ENCODE data around the gene PGAP2.

The PGAP2 gene

DNA sequence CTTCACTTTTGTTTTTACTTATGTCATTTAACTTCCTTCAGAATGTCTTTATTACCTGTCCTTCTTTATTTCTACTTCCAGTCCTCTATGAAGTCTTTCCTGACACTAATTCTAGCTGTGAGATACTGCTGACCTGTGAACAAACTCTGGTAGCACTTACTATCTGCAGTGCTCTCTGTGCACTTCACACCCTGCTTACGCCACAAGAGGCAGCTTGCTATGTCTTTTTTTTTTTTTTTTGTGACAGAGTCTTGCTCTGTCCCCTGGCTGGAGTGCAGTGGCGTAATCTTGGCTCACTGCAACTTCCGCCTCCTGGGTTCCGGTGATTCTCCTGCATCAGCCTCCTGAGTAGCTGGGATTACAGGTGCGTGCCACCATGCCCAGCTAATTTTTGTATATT is 57.8 kb downstream of the PGAP2 start:
- H3K27ac ChIP-seq (ENCODE audit: low read length): no peak overlapping the region
- no peaks in the 10 kb centered on the region for H3K9me3 ChIP-seq (ENCODE audit: control insufficient read depth, insufficient read depth, low read length)
- no CpG with 5 or more reads among the region's 5 CpGs for WGBS (ENCODE audit: insufficient coverage, insufficient read length)
- no peaks in the 10 kb centered on the region for H3K27me3 ChIP-seq (ENCODE audit: control insufficient read depth, insufficient read depth, low read length)
- no peaks in the 10 kb centered on the region for H3K36me3 ChIP-seq (ENCODE audit: control insufficient read depth, insufficient read depth, low read length)
- no peak overlapping the region for H3K4me3 ChIP-seq (ENCODE audit: low read length)
- H3K4me1 ChIP-seq (ENCODE audit: control insufficient read depth, insufficient read depth, low read length): peaks cover 3% of the 10 kb centered on the region; the same call in 1 of the 2 replicates
- DNase-seq (ENCODE audit: low read depth, low spot score): no peak

GRCh38 chr11:3866836-3867208 is 58.5 kb downstream of the PGAP2 start:
- H3K27ac ChIP-seq (ENCODE audit: low read length): no peak overlapping the region
- peaks cover 3% of the 10 kb centered on the region; the same call in 1 of the 2 replicates for H3K4me1 ChIP-seq (ENCODE audit: control insufficient read depth, insufficient read depth, low read length)
- DNase-seq (ENCODE audit: low read depth, low spot score): no peak
- no peaks in the 10 kb centered on the region for H3K9me3 ChIP-seq (ENCODE audit: control insufficient read depth, insufficient read depth, low read length)
- no peak overlapping the region for H3K4me3 ChIP-seq (ENCODE audit: low read length)
- no peaks in the 10 kb centered on the region for H3K36me3 ChIP-seq (ENCODE audit: control insufficient read depth, insufficient read depth, low read length)
- H3K27me3 ChIP-seq (ENCODE audit: control insufficient read depth, insufficient read depth, low read length): no peaks in the 10 kb centered on the region

DNA sequence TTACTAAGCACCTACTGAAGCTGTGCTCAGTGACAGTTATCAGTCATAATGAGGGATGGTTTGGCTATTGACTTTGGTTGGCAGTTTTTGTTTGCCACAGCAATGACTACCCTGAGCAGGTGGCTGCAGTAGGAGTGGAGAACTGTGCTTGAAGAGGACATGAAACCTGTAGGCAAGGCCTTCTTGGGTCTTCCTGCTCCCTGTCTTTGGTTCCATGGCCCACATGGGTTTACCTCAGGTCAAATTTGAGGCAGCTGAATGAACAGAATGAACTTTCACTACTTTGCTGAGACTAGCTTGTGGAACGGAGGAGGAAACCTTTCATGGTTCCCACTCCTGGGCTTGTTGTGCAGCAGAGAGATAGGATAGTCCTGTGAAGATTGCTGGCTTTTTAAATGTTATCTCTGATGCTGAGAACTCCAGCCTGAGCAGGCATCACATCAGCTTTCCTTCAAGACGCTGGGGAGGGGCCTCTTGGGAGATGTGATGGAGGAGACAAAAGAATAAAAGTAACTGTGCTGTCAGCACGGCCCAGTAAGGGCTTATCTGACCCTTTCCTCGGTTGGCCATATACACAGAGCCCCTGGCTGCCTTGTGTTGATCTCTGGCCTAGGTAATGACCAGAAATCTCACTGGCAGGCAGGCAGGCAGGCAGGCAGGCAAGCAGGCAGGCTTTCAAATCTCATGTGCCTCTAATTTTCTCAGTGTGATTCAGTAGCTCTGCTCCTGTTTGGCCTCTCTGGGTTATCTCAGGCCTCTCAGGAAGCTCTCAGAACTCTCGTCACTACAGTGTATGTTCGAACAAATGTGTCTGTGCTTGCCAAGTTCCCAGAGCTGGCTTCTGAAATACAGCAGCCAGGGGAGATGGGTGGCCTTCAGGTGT is 59.1 kb downstream of the PGAP2 start:
- DNase-seq (ENCODE audit: low read depth, low spot score): no peak
- H3K4me1 ChIP-seq (ENCODE audit: control insufficient read depth, insufficient read depth, low read length): 0 out of 2 replicates have a peak, but pooled peaks cover 1% of the 10 kb centered on the region
- H3K27me3 ChIP-seq (ENCODE audit: control insufficient read depth, insufficient read depth, low read length): no peaks in the 10 kb centered on the region
- H3K9me3 ChIP-seq (ENCODE audit: control insufficient read depth, insufficient read depth, low read length): no peaks in the 10 kb centered on the region
- H3K36me3 ChIP-seq (ENCODE audit: control insufficient read depth, insufficient read depth, low read length): no peaks in the 10 kb centered on the region
- no CpG with 5 or more reads among the region's 6 CpGs for WGBS (ENCODE audit: insufficient coverage, insufficient read length)
- no peak overlapping the region for H3K4me3 ChIP-seq (ENCODE audit: low read length)
- H3K27ac ChIP-seq (ENCODE audit: low read length): no peak overlapping the region

DNA sequence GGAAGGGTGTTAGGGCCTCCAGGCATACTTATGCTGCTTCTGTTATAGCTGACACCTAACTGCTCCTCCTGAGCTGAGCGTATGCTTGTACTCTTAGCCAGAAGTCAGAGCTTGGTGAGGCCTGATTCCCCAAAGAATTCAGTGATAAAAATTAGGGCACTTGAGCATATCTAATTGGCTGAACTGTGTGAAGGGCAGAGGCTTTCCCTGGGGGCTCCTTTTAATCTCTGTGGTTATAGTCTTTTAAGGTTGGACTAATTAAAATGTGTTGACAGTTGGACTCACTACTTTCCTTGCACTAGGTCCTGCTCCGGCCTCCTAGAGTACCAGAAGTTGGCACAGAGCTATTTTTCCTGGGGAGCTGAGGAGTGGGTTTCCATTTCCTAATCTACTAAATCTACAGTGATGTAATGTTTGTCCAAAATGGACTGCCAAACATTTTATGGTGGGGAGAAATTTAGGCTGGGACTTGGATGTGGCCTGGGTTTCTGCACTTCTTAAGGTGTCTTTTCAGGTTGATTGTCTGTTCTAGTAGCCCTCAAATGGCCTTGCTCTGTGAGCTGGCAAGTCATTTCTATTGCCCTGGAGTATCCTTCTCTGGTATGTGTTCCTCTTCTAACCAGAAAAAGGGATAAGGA is 65.5 kb downstream of the PGAP2 start:
- Histone ChIP-seq H3K4me3 (ENCODE audit: low read length) (no peak overlapping the region), H3K36me3 (ENCODE audit: control insufficient read depth, insufficient read depth, low read length) (no peaks in the 10 kb centered on the region), H3K27ac (ENCODE audit: low read length) (no peak overlapping the region), H3K27me3 (ENCODE audit: control insufficient read depth, insufficient read depth, low read length) (no peaks in the 10 kb centered on the region), H3K9me3 (ENCODE audit: control insufficient read depth, insufficient read depth, low read length) (no peaks in the 10 kb centered on the region), H3K4me1 (ENCODE audit: control insufficient read depth, insufficient read depth, low read length) (peaks cover 2% of the 10 kb centered on the region; the same call in 1 of the 2 replicates)
- WGBS (ENCODE audit: insufficient coverage, insufficient read length): no CpG with 5 or more reads among the region's 2 CpGs
- no peak for DNase-seq (ENCODE audit: low read depth, low spot score)
